GM19397 (cell line): Measurements from ENCODE around the gene FGFBP2.
"Not testable (repeated sequence)": the region's sequence is repeated elsewhere in the genome, so short reads cannot be mapped to it uniquely, and the experiment has no call there.

Experiments used
- ATAC-seq: cut with Tn5 transposase; IDR thresholded peaks from one replicate; pipeline ENCODE4 v1.9.1; 2021; ENCODE audit warnings: mild to moderate bottlenecking, moderate library complexity; ENCODE audit not compliant: unreplicated experiment

Gene FGFBP2

DNA sequence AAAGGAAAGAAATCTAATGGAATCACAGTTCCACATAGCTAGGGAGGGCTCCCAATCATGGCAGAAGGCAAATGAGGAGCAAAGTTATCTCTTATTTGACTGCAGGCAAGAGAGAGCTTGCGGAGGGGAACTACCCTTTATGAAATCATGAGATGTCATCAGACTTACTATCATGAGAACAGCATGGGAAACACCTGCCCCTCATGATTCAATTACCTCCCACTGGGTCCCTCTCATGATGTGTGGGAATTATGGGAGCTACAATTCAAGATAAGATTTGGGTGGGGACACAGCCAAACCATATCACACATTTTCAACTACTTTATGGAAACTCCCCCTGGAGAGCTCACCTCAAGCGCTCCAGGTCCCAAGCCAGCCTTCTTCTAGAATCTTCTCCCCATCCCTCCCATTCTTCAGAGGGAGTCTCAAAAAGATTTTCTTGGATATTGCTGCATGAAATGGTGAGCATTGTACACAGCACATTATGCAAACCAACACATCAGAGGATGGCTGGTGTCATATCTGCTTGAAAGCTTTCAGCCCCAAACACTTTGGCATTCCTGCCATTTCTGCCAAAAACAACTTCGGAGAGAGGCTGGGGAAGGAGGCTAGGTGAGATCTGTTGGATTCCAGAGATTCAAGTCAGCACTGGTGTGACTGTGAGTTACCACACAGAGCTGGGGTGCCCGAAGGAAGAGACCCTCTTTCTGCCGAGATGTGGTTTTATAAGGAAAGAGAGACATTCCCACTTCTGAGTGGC lies 31.3 kb downstream of the FGFBP2 start:
- no peak for ATAC-seq

GRCh38 chr4:15930314-15930713 lies 32.7 kb downstream of the FGFBP2 start:
- ATAC-seq = no peak

DNA sequence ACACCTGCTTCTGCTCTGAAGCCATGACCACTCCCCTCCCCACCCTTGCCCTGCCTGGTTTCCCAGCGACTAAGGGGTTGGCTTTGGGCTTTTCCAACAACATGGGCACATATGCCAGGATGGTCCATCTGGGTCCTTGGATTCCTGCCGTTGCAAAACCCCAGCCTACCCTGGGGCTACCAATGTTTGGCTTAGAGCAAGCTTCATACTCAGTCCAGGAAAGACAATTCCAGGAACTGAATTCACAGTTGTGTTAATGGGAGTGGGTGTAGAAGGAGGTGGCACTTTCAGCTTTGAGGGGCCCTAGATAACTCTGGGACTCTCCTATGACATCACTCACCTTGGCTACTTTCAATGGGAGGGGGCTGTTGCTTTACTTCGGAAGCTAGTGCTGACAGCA lies 33.4 kb downstream of the FGFBP2 start:
- no peak for ATAC-seq

GRCh38 chr4:15928883-15929282 lies 34.1 kb downstream of the FGFBP2 start:
- ATAC-seq = no peak

GRCh38 chr4:15926486-15926885 lies 36.5 kb downstream of the FGFBP2 start:
- no peak for ATAC-seq

GRCh38 chr4:15925830-15926229 lies 37.1 kb downstream of the FGFBP2 start:
- ATAC-seq = no peak

DNA sequence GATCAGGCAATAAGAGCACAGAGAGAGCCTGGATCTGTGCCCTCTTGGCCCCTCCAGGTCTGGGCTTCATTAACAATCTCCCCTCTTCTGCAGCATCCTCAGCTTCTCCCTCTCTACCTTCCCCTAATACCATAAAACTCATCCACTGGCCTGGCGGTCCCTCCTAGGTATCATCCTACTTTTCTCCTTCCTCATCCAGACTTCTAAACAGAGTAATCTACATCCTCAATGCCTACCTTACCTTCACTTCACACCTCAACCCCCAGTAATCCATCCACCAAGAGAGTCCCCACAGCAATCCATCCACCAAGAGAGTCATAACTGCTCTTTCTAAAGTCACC lies 41.4 kb downstream of the FGFBP2 start:
- ATAC-seq = no peak

DNA sequence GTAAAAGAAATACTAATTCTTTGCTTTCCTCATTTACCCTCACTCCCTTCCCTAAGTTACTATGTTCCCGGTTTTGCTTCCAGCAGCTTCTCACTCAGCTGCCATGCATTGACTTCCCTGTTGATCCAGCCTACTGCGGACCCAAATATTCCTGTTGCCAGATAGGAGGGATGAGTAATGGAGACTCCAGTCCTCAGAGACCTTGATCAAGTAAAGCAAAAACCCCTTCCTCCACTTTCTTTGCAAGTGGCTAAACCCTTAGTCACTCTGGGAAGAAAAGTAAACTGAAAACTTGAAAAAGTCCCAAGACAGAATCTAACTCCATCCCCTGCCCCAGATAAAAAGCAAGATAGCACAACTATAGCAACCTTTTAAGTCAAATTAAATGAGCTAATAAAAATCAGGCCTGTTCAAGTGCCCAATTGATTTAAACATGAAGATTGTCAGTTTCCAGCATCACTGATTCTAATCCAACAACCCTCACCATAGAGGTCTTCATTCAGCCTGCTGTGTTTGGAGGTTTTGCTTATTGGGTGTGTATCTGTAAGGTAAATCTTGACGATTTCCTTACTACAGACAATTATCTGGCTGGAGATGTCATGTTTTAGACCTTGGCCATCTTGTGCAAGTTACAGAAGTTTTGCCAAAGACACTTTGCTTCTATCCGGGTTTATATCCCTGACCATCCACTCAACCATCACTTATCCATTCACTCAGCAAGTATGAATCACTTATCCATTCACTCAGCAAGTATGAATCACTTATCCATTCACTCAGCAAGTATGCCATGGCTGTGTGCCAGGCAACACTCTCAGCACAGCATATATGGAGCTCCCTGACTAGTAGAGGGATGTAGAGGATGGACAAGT lies 42.0 kb downstream of the FGFBP2 start:
- no peak for ATAC-seq

DNA sequence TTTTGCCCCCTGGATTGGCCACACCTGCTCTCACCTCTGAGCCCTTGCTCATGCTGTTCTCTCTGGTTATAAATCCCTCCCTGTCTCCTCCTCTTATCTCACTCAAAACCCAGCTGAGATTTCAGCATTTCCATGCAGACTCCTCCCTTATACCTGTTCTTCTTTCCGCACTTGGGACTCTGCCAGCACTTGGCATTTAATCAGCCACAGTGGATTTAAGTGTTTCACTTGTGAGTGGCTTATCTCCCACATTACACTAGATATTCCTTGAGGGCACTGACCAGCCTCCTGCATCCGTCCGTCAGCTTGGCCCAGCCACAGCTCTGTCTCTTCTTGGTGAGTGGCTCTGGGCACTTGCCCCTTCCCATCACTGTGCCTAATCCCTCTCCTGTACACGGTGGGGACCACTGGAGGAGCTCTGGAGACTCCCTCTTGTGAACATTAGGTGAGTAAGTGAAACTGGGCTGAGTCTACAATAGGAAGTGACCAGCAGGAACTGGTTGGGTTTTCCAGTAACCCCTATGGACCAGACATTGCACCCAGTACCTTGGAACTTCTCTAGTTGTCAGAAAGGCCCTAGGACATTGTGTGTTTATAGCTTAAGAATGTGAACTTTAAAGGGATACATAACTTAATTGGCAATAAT lies 44.4 kb downstream of the FGFBP2 start:
- no peak for ATAC-seq

DNA sequence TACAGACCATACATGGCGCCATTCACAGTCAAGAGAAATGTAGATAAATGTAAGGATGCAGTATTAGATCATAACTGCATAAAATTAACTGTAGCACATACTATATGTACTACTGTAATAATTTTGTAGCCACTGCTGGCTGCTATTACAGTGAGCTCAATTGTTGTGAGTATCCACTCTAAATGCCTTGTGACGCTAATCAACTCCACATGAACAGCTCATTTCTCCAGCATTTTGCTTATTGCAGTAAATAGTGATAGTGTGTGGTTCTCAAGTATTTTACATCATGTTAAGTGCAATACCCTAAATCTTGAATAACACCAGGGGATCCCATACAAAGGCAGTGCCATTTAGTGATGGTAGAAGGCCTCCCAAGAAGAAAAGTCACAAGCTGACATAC lies 45.7 kb downstream of the FGFBP2 start:
- ATAC-seq = no peak

GRCh38 chr4:15916358-15916757 lies 46.6 kb downstream of the FGFBP2 start:
- ATAC-seq = not testable (repeated sequence)

DNA sequence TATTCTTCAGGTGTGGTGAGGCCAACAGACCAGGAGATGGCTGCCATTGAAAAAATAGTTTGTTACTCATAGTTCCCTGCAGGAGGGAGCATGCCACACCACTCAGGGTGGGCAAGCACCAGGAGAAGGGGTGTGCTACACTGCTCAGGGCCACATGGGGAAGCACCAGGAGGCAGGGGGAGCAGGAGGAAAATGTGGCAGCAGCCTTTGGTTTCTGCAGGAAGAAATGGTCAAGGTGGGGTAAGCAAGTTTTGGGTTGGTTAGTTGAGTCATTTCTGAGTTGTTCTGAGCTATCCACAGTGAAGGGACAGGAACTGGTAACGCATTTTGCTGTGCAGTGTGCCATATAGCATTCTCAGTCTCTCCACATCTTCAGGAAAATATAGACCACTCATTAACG lies 48.2 kb downstream of the FGFBP2 start:
- no peak for ATAC-seq

- no peak for ATAC-seq
Measured at GRCh38 chr4:15914291-15914690, 48.7 kb downstream of the FGFBP2 start.

DNA sequence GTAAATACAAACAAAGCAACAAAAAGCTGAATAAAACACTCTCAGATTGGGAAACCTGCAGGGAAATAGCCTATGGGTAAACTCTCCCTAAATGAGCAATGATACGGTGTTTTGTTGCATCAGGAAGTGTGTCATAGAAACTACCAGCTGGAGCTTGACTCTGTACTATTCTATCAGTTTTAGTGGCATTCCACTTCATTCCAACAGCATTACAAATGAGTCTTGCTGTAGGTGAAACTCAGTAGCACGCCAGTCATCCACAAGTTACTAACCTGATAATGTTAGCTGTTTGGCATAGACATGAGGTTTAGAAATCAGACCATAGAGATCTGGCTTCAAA lies 49.4 kb downstream of the FGFBP2 start:
- ATAC-seq = no peak

- no peak for ATAC-seq
Measured at GRCh38 chr4:15912961-15913630, 49.9 kb downstream of the FGFBP2 start.

GRCh38 chr4:15912236-15912635 lies 50.7 kb downstream of the FGFBP2 start:
- no peak for ATAC-seq
